GM12872 (cell line): ENCODE data around the gene GTPBP3.

Experiments used
- TF ChIP-seq, protein P1 (sequence below): IDR thresholded peaks from 3 replicates; pipeline ENCODE4 v1.5.1; 2011; ENCODE audit warnings: low read depth, mild to moderate bottlenecking, low read length, moderate library complexity; ENCODE audit not compliant: insufficient read depth

The GTPBP3 gene

DNA sequence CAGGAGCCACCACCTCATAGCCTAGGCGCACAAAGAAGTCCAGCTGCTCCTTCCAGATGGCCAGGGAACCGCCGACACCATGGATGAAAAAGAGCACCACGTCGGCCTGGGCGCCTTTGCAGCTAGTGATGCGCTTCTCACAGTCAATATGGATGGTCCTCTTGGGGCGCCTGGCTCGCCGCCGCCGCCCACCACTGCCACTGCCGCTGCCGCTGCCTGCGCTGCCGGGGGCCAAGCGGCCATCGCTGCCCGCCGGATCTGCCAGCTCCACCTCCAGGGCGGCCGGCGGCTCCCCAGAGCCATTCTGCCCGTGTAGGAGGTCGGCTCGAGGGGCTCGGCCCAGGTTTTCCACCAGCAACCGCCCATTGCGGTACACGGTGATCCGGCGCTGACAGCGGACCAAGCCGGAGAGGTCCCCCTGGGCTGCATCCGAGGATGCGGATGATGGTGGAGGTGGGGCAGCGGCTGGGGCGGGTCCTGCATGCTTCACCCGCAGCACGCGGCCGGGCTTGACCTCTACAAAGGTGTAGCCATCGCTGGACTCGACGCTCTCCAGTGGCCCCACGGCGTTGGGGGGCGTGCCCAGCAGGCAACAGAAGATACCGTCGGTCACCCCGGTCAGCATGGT lies 36.2 kb upstream of the GTPBP3 start:
- TF ChIP-seq, protein P1, sequence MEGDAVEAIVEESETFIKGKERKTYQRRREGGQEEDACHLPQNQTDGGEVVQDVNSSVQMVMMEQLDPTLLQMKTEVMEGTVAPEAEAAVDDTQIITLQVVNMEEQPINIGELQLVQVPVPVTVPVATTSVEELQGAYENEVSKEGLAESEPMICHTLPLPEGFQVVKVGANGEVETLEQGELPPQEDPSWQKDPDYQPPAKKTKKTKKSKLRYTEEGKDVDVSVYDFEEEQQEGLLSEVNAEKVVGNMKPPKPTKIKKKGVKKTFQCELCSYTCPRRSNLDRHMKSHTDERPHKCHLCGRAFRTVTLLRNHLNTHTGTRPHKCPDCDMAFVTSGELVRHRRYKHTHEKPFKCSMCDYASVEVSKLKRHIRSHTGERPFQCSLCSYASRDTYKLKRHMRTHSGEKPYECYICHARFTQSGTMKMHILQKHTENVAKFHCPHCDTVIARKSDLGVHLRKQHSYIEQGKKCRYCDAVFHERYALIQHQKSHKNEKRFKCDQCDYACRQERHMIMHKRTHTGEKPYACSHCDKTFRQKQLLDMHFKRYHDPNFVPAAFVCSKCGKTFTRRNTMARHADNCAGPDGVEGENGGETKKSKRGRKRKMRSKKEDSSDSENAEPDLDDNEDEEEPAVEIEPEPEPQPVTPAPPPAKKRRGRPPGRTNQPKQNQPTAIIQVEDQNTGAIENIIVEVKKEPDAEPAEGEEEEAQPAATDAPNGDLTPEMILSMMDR: no peak

DNA sequence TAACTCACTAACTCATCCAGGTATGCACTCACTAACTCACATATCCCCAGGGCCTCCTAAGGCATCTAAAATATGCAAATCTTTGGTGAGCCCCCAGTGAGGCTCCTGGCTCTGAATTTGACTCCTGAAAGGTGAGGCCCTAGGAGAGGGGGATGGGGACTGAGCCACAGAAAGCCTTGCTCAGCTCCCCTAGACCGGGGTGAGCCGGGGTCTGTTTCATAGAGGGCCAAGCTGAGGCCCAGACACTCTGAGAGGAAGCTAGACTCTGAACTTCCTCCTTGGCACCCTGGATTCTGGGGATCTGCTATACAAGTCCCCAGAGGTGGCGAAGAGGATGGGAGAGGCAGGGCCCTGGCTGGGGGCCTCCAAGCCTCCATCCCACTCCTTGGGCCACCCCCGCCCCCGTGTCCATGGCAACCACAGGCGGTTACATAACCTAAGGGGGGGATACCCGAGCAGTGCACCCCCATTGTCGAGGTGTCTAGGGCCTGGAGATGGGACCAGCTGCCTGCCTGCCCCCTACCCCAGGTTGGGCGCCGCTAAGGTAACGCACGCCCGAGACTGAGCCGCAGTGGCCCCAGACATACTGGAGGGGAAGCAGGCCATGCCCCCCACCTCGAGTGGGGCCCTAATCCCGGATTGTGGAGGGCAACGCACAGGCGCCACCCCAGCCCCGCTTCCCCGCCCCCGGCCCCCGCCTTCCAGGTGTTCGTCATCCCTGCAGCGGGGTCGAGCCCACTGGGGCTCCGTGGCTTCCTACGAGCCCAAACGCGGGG lies 34.8 kb upstream of the GTPBP3 start:
- TF ChIP-seq, protein P1: no peak

DNA sequence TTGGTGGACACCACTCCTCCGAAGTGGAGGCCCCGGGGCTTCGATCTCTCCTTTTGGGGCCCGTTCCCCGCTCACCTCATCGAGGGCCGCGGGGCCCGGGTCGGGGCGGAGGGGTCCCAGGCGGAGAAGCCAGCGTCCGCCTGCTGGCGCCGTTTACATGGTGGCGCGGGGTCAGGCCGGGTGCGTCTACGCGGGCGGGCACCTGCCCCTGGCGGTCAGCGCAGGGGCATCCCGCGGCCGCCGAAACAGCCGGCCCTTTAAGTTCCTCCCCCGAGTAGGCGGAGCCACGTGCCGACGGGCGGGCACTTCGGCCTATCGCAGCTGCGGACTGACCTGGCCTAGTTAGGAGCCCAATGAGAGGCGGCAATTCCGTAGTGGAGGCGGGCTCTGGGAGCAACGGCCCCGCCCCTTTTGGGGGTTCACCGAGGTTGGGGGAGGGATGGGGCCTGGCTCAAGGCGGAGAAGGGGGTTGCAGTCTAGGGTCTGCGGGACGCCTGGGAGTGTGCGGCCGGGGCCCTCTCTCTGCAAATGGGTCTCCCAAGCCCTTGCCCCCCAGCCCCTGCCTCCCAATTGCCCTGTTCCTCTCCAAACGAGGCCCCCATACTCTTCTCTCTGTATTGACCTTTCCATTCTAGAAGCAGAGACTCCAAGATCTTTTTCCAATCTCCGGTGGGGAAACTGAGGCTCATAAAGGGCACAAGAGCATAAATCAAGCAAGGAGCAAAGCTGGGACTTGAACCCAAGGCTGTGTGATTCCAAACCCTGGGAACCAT lies 34.0 kb upstream of the GTPBP3 start, which contains the start of gene ABHD8:
TSS of gene ABHD8 (minus strand) at position 259 of the 773 bp plus-strand sequence. CDS start 1,809 bp downstream, outside the sequence.
- TF ChIP-seq, protein P1: peak; percentile 52

DNA sequence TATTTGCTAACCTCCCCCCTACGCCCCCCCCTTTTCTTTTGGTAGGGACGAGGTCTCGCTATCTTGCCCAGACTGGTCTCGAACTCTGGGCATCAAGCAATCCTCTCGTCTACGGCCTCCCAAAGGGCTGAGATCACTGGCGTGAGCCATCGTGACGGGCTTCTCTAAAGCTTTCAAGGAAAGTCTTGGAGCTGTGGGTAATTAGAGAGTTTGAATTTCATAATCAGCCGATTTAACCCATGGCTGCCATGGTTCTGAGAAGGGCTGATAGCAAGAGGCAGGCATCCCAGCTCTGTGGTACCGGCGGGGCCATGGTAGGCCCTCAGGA lies 33.4 kb upstream of the GTPBP3 start:
- TF ChIP-seq, protein P1: no peak

DNA sequence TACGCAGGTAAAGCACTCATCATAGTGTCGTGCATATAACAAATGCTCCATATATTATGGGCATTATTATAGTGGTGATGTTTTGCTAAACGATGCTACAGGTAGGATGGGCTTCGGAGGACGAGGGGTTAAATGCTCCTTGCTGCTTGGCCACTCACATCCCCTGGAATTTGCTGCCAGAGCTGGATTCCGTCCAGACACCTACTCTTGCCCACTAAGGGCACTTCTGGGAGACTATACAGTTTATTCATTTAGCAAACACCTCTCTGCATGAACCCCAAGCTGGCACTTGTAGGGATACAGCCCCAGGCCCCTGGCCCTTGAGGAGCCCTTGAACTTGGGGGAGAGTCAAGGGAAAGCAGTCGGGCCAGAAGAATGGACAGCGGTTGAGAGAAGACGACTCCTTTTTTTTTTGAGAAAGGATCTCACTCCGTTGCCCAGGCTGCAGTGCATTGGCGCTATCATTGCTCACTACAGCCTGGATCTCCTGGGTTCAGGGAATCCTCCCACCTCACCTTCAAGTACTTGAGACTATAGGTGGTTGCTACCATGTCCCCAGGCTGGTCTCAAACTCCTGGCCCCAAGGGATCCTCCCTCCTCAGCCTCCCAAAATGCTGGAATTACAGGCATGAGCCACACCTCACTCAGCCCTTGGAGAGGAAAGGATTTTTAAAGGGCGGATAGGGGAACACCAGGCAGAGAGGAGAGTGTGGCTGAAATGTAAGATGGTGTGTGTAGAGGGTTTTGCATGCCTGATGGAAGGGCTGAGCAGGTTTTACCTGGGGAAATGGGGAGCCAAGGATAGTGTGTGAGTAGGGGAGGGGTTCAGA lies 32.8 kb upstream of the GTPBP3 start:
- TF ChIP-seq, protein P1: no peak

DNA sequence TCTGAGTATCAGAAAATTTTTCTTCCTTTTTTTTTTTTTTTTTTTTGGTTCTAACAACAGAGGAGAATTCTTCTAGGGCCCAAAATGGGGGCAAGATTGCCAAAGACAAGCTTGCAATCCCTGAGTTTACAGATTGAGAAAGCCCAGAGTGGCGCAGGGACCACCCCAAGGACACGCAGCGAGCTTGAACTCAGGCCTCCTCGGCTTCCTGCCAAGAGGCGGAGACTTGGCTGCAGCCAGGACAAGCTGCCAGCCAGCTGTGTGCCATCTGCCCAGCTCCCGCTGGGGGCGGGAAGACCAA lies 32.2 kb upstream of the GTPBP3 start:
- TF ChIP-seq, protein P1: no peak
